Pancreas (tissue), 10 donors: ENCODE measurements around the gene RNF208. TPM values are rescaled to one million over a fixed set of nuclear protein-coding genes. Genes with fewer than 3 reads are reported as not detected.

Experiments
- ATAC-seq, 4 donors: fragments of 200-7000 bp; cut with Tn5 transposase; one replicate each; pipeline versions ENCODE4 v1.8.0 to v1.9.1; 2020; ENCODE audit warnings: mild to moderate bottlenecking in 4 of 4, moderate library complexity in 4 of 4
- DNase-seq, 6 donors: peaks; one replicate each; pipeline ENCODE4 v3.0.0-alpha.2; 2020
- FAIRE-seq: peaks from 2 replicates; lab custom pipeline; 2012; peaks lifted over from hg19 to GRCh38; lab: Jason Lieb, UNC
- H3K27ac ChIP-seq, 4 donors: fragments of 200-600 bp; sonication (generic); 1 replicate in 3 of 4; 2 replicates in 1 of 4; pipeline versions ENCODE4 v1.5.0 to v1.8.0; 2020
- H3K27me3 ChIP-seq, 4 donors: fragments of 200-600 bp; one replicate each; pipeline ENCODE4 v1.8.0; 2021
- H3K36me3 ChIP-seq, 3 donors: fragments of 200-600 bp; sonication (generic) in 1 of 3; one replicate each; pipeline versions ENCODE4 v1.5.0 to v1.8.0; 2020 to 2021
- H3K4me1 ChIP-seq, 3 donors: fragments of 200-600 bp; one replicate each; pipeline ENCODE4 v1.8.0; 2021
- H3K4me3 ChIP-seq, 4 donors: fragments of 200-600 bp; sonication (generic) in 2 of 4; one replicate each; pipeline versions ENCODE4 v1.5.0 to v1.8.0; 2020 to 2021
- H3K9me3 ChIP-seq, 4 donors: fragments of 200-600 bp; one replicate each; pipeline ENCODE4 v1.8.0; 2021
- WGBS, 2 donors: extraction: QIAGEN DNeasy Blood & Tissue Kit; methylation state at CpG; one replicate each; pipeline ENCODE4 v1.1.7; 2013; 5-methylcytosine and 5-hydroxymethylcytosine counted together
- intact Hi-C, 3 donors: fragments of 100-400 bp; cut with DNase I; formaldehyde crosslinking; loops; one replicate each; pipeline versions ENCODE4 v1.11.1 to v1.14.2; 2022
- polyA plus RNA-seq, 2 donors: library from polyadenylated mRNA; stranded (reverse); fragments of 200-250 nt; gene quantifications; one replicate each; pipeline ENCODE4 v1.2.3, GENCODE V29; 2013
- total RNA-seq, 6 donors: library from RNA; stranded (reverse); fragmentation: NEBNext Ultra II Directional in 4 of 6; extraction: Animal tissue kit (Norgen Biotek cat#: 25700) in 4 of 6; gene quantifications; one replicate each; pipeline versions ENCODE4 v1.2.1 to v1.2.4, GENCODE V29; 2021 to 2023
- TF ChIP-seq, protein P1 (sequence below), 4 donors: fragments of 200-600 bp; sonication (generic) in 3 of 4; IDR thresholded peaks; one replicate each; pipeline versions ENCODE4 v1.5.0 to v1.8.0; 2021; ENCODE audit warnings: antibody characterized with exemption in 4 of 4
- donor health status: healthy with polysubstance abuse.
- donor health status: DM: no; HTN: no; CAD: no; lungs with moderate emphysema.
- donor health status: DM: no; HTN: no; CAD: no.
- donor health status: control.
- donor health status: control.
- donor health status: Bipolar disorder and iron deficiency.
- donor health status: DM: yes; HTN: yes; CAD: no.
- donor health status: DM: no; HTN: no; CAD: no.
- donor health status: DM: no; HTN: no; CAD: no.
- donor health status: DM: yes; HTN: yes; CAD: no.

Gene RNF208
- total and polyA plus RNA-seq, 8 donors, result 3.3 to 20.7 (median 3.4) TPM

DNA sequence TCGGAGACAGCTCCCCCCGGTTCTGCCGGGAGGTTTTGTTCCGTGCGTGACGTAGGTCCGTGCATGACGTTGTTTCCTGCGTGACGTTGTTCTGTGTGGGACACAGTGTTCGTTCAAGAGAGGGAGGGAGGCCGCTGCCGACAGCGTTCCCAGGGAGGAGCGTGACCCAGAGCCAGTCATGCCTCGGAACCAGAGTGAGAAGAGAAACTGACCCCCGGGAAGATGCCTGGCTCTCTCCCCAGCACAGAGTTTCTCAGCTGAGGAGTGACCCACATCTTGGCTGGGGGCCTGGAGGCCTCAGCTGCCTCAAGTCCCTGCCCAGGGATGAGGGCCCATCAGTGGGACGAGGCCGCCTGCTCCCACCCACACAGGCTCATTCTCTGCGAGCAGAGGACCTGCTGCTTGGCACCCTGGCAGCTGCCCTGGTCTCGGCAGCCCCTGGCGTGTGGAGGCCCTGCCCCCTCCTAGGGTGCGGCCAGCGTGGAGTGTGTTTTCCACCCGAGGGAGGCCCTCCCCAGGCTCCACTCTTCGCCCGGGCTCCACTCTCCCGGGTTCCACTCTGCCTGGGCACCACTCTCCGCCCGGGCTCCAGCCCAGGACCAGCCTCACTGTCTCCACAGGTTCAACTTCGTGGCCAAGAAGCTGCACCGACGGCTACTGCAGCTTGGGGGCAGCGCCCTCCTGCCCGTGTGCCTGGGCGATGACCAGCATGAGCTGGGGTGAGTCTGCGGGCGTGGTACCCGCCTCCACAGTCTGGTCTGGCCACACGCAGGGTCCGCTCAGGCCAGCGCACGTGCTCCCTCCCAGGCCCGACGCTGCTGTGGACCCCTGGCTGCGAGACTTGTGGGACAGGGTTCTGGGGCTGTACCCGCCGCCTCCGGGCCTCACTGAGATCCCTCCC is 8.6 kb downstream of the RNF208 start:
- no peak for ATAC-seq
- intact Hi-C loops, result no loop called here
- Histone ChIP-seq H3K36me3 (no peaks in the 10 kb centered on the region), H3K4me3 (no peak overlapping the region), H3K27me3 (no peaks in the 10 kb centered on the region), H3K27ac (no peak overlapping the region), H3K9me3 (no peaks in the 10 kb centered on the region), H3K4me1 (peaks cover 0 to 3% (median 0%) of the 10 kb centered on the region in 3 donors)
- WGBS, 2 donors, result 89 to 91% methylated on average over 49 of the region's 49 CpGs
- DNase-seq, result peak in 1 of 6 donors; percentile 35
- no peak for FAIRE-seq
- TF ChIP-seq, protein P1, sequence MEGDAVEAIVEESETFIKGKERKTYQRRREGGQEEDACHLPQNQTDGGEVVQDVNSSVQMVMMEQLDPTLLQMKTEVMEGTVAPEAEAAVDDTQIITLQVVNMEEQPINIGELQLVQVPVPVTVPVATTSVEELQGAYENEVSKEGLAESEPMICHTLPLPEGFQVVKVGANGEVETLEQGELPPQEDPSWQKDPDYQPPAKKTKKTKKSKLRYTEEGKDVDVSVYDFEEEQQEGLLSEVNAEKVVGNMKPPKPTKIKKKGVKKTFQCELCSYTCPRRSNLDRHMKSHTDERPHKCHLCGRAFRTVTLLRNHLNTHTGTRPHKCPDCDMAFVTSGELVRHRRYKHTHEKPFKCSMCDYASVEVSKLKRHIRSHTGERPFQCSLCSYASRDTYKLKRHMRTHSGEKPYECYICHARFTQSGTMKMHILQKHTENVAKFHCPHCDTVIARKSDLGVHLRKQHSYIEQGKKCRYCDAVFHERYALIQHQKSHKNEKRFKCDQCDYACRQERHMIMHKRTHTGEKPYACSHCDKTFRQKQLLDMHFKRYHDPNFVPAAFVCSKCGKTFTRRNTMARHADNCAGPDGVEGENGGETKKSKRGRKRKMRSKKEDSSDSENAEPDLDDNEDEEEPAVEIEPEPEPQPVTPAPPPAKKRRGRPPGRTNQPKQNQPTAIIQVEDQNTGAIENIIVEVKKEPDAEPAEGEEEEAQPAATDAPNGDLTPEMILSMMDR (IDR thresholded peaks at IDR 0.05), result no peak

DNA sequence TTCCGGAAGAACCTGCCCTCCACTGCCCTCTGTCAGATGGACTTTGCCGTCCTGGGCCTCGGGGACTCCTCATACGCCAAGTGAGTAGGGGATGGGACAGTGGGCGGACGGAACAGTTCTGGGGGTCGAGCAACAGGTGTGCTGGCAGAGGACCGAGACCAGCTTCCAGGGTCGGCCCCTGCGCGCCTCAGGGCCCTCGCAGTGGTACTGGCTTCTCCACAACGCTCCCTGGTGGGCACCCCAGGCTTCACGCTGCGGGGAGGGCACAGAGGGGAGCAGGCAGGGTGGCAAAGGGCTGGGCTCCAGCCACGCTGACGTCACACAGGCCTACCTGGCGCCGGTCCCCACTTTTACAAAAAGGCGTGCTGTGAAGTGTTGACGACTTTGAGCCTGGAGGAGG is 9.5 kb downstream of the RNF208 start:
- WGBS, 2 donors, result 81 to 86% methylated on average over 21 of the region's 21 CpGs
- no peaks in the 10 kb centered on the region for H3K36me3 ChIP-seq
- peak in 1 of 6 donors; percentile 33 for DNase-seq

DNA sequence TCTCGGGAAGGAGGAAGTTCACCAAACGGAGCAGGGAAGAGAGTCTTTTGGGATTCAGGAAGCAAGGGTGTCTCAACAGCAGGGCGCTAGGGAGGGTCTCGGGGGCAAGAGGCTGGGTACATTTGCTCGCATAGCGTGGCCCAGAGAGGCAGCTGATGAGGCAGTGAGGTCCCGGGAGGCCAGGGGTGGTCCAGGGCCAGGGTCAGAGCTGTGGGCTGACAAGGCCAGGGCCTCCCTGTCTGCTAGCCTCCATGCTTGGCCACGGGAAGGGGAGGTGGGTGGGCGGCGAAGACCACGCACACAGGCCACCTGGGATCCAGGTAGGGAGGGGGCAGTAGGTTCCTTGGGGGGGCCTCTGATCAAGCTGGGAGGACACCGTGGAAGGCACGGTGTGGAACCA is 10.5 kb downstream of the RNF208 start:
- ATAC-seq (no peak), DNase-seq (peak in 1 of 6 donors; percentile 58), FAIRE-seq (no peak)
- H3K4me1 ChIP-seq, result peaks cover 3 to 5% (median 3%) of the 10 kb centered on the region in 3 donors
- TF ChIP-seq, protein P1 (IDR thresholded peaks at IDR 0.05), result no peak
- 87 to 88% methylated on average over 13 of the region's 13 CpGs for WGBS, 2 donors
- no peak overlapping the region for H3K27ac ChIP-seq
- H3K9me3 ChIP-seq, result no peaks in the 10 kb centered on the region
- H3K27me3 ChIP-seq, result no peaks in the 10 kb centered on the region
- H3K4me3 ChIP-seq, result no peak overlapping the region
- intact Hi-C loops, result no loop called here
- H3K36me3 ChIP-seq, result no peaks in the 10 kb centered on the region

More for the DNA sequence above, 9.5 kb downstream of the RNF208 start:
- TF ChIP-seq, protein P1 (IDR thresholded peaks at IDR 0.05), result no peak
- no peak for FAIRE-seq
- Histone ChIP-seq H3K27ac (no peak overlapping the region), H3K4me1 (no peaks in the 10 kb centered on the region), H3K9me3 (no peaks in the 10 kb centered on the region), H3K27me3 (no peaks in the 10 kb centered on the region), H3K4me3 (no peak overlapping the region)
- intact Hi-C loops, result no loop called here
- no peak for ATAC-seq

DNA sequence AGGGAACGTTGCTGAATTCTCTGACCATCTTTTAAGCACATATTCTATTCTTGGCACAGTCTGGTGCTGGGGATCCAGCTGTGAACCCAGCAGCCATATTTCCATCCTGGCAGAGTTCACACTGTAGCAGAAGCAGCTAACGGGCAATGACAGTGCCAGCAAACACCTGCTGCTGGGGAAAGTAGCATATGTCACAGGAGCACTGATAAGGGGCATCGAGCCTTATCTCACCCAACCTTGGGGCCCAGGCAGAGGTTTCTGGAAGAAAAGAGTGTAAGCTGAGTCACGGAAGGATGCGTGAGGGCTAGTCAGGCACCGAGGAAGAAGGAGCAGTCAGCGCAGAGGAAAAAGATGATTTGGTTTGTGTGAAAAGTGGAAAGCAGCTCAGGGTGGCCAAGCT is 15.4 kb downstream of the RNF208 start:
- peaks cover 19 to 32% (median 19%) of the 10 kb centered on the region in 3 donors for H3K4me1 ChIP-seq
- ATAC-seq, result no peak
- no peaks in the 10 kb centered on the region for H3K9me3 ChIP-seq
- peak overlapping the region in 1 of 4 donors; percentile 65 for H3K4me3 ChIP-seq
- 40 to 41% methylated on average over 7 of the region's 7 CpGs for WGBS, 2 donors
- no peaks in the 10 kb centered on the region for H3K27me3 ChIP-seq
- intact Hi-C loops, result no loop called here
- no peak for FAIRE-seq
- H3K36me3 ChIP-seq, result no peaks in the 10 kb centered on the region
- no peak for DNase-seq
- TF ChIP-seq, protein P1 (IDR thresholded peaks at IDR 0.05), result no peak
- H3K27ac ChIP-seq, result no peak overlapping the region
